LNCaP clone FGC (cell line): ENCODE data around the gene TEX101.
"Not testable (repeated sequence)": the region's sequence is repeated elsewhere in the genome, so short reads cannot be mapped to it uniquely, and the experiment has no call there.

Source experiments
- DNase-seq: peaks from one replicate; pipeline ENCODE4 v3.0.0-alpha.2; 2011; ENCODE audit warnings: low read depth
- H3K4me3 ChIP-seq: 2 replicates; pipeline ENCODE4 v1.5.1; 2011; ENCODE audit warnings: mild to moderate bottlenecking, low read depth, low read length, control low read depth
- CTCF ChIP-seq: IDR thresholded peaks from 2 replicates; pipeline ENCODE4 v1.5.1; 2012; ENCODE audit warnings: mild to moderate bottlenecking; ENCODE audit not compliant: control insufficient read depth, insufficient read depth; ENCODE audit errors: extremely low read depth

TEX101 gene

DNA sequence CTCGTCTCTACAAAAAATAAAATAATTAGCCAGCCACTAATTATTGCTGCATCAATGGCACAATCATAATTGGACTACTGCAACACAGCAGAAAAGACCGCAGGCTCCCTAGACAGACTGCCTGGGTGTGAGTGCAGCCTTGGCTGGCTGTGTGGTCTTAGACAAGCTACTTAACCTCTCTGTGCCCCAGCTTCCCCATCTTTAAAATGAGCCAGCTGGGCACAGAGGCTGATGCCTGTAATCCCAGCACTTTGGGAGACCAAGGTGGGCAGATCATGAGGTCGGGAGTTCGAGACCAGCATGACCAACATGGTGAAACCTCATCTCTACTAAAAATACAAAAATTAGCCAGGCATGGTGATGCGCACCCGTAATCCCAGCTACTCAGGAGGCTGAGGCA is 19.0 kb downstream of the TEX101 start:
- no peak for TF ChIP-seq CTCF

DNA sequence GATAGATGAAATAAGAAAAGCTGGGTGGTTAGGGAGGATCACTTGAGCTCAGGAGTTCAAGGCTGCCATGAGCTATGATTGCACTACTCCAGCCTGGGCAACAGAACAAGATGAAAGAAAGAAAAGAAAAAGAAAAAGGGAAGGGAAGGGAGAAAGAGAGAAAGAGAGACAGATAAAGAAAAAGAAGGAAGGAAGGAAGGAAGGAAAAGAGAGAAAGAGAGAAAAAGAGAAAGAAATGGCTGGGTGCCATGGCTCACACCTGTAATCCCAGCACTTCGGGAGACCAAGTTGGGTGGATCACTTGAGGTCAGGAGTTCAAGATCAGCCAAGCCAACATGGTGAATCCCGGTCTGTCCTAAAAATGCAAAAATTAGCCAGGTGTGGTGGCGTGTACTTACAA is 21.1 kb downstream of the TEX101 start:
- H3K4me3 ChIP-seq = no peak overlapping the region
- no peak for TF ChIP-seq CTCF
- DNase-seq = no peak

More for the DNA sequence above, 19.0 kb downstream of the TEX101 start:
- DNase-seq = no peak
- H3K4me3 ChIP-seq = no peak overlapping the region

GRCh38 chr19:43437284-43437683 is 22.6 kb downstream of the TEX101 start:
- not testable (repeated sequence) for DNase-seq, H3K4me3 ChIP-seq

GRCh38 chr19:43437712-43438111 is 23.0 kb downstream of the TEX101 start:
- no peak for TF ChIP-seq CTCF
- H3K4me3 ChIP-seq = no peak overlapping the region
- no peak for DNase-seq

DNA sequence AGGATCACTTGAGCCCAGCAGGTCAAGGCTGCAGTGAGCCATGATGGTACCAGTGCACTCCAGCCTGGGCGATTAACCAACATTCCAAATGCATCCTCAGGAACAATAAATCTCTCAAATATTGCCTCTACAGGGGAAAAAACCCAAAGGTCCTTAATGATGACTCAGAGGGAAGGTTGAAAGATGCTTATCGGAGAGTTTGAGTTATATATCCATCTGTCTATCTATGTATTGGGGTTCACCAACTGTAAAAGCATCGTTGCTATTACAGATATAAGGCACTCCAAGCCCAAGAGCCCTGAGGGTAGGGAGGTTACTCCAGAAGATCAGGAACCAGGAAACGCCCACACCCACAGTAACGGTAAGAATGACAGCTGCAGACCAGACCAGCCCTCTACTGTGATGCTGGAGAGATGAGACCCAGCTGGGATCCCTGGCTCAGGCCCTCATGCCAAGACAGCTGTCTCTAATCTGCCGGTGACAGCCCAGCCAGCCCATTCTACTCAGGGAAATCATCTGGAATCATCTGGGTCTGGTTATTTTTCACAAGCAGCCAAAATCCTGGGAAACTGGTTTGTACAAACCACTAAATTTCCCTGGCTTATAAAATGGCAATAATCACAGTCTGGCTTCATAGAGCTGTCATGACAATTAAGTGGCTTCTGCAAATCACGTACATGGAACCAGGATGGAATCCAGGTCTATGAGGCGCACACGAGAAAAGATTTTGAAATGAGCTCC is 23.8 kb downstream of the TEX101 start:
- no peak for DNase-seq
- H3K4me3 ChIP-seq = no peak overlapping the region
- no peak for TF ChIP-seq CTCF

DNA sequence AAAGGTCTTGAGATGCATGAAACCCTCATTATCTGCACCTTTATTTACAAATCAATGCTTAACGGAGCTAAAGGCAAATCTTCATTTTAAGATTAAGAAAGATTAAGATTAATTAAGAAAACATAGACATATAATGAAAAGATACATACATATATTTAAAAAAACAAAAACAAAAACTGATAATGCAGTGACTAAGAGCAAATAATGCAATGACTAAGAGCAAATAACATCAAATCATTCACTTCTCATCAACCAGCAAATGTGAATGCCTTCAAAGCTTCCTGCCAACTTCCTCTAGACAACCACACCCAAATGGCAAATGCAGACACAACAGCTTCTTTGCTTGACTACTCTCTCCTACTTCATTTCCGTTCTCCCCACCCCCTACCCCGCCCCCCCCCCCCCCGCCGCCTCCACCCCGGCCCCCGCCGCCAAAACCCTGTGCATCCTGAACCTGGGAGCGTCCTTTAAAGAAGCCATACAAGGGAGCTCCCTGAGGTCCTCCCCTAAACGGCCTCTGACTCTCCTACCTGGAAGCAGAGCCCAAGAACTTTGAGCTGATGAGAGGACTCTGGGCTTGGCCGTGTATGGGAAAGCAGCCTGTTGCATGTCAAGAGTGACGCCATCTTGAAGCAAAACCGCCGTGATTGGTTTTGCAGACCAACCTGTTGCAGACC is 24.5 kb downstream of the TEX101 start:
- no peak for TF ChIP-seq CTCF
- no peak overlapping the region for H3K4me3 ChIP-seq
- no peak for DNase-seq

DNA sequence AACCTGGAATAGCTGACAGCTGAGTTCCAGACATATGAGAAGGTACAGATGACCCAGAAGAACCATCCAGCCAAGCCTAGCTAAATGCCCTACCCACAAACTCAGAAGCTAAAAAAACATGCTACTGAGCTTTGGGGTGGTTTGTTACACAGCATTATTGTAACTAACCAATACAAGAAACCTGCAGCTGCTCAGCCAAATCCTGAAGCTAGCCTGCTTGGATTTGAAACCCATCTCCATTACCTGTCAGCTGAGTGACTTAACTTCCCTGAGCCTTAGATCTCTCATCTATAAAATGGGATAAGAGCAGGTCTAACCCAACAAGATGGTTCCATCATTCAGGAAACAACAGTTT is 25.0 kb downstream of the TEX101 start:
- DNase-seq = no peak
- no peak for TF ChIP-seq CTCF
- no peak overlapping the region for H3K4me3 ChIP-seq
